ENCODE data around the gene EWSR1.

EWSR1 gene

GRCh38 chr22:29313576-29314466 lies 45.8 kb downstream of the EWSR1 start:
- H3K27me3 ChIP-seq (ENCODE audit: control insufficient read depth, low read length) = peaks cover 16% of the 10 kb centered on the region
- 0 out of 2 replicates have a peak, but pooled peaks cover 4% of the 10 kb centered on the region for H3F3A ChIP-seq (ENCODE audit: control insufficient read depth, insufficient read depth)
- H3K9me2 ChIP-seq (replicated peaks; ENCODE audit: control insufficient read depth, low read length) = no peaks in the 10 kb centered on the region
- H3K9me3 ChIP-seq (ENCODE audit: control insufficient read depth, insufficient read depth, low read length) = no peaks in the 10 kb centered on the region
- no peak overlapping the region for H3K4me3 ChIP-seq (ENCODE audit: low read length)
- H3K79me2 ChIP-seq (ENCODE audit: control insufficient read depth, low read length) = no peaks in the 10 kb centered on the region
- H3K4me1 ChIP-seq (ENCODE audit: control insufficient read depth, low read length) = 0 out of 2 replicates have a peak, but pooled peaks cover 2% of the 10 kb centered on the region
- no peaks in the 10 kb centered on the region for H4K20me1 ChIP-seq (ENCODE audit: control insufficient read depth, insufficient read depth, low read depth, low read length)
- no peaks in the 10 kb centered on the region for H3K36me3 ChIP-seq (ENCODE audit: control insufficient read depth, low read length)
- no peak overlapping the region for H3K4me2 ChIP-seq (ENCODE audit: low read length)
- no peak overlapping the region for H3K27ac ChIP-seq (ENCODE audit: low read depth, low read length)
- TF ChIP-seq CTCF (IDR thresholded peaks at IDR 0.05; ENCODE audit: low read depth, low read length, poor library complexity, severe bottlenecking) (no peak), EZH2phosphoT487 (IDR thresholded peaks at IDR 0.05; ENCODE audit: borderline replicate concordance, low read length) (no peak)

- Histone ChIP-seq H3K36me3 (ENCODE audit: control insufficient read depth, low read length) (no peaks in the 10 kb centered on the region), H3K9me3 (ENCODE audit: control insufficient read depth, insufficient read depth, low read length) (no peaks in the 10 kb centered on the region), H3K4me1 (ENCODE audit: control insufficient read depth, low read length) (0 out of 2 replicates have a peak, but pooled peaks cover 2% of the 10 kb centered on the region), H3K27ac (ENCODE audit: low read depth, low read length) (no peak overlapping the region), H3K79me2 (ENCODE audit: control insufficient read depth, low read length) (no peaks in the 10 kb centered on the region), H3K9me2 (replicated peaks; ENCODE audit: control insufficient read depth, low read length) (no peaks in the 10 kb centered on the region), H3K4me3 (ENCODE audit: low read length) (no peak overlapping the region), H4K20me1 (ENCODE audit: control insufficient read depth, insufficient read depth, low read depth, low read length) (no peaks in the 10 kb centered on the region), H3K4me2 (ENCODE audit: low read length) (no peak overlapping the region), H3F3A (ENCODE audit: control insufficient read depth, insufficient read depth) (0 out of 2 replicates have a peak, but pooled peaks cover 4% of the 10 kb centered on the region), H3K27me3 (ENCODE audit: control insufficient read depth, low read length) (peaks cover 16% of the 10 kb centered on the region)
- TF ChIP-seq EZH2phosphoT487 (IDR thresholded peaks at IDR 0.05; ENCODE audit: borderline replicate concordance, low read length) (no peak), CTCF (IDR thresholded peaks at IDR 0.05; ENCODE audit: low read depth, low read length, poor library complexity, severe bottlenecking) (no peak)
These were observed 46.6 kb downstream of the EWSR1 start for GRCh38 chr22:29314537-29315285.

- no peaks in the 10 kb centered on the region for H3K9me2 ChIP-seq (replicated peaks; ENCODE audit: control insufficient read depth, low read length)
- no peak within 1 kb of the TSS for H3K4me3 ChIP-seq (ENCODE audit: low read length)
- H4K20me1 ChIP-seq (ENCODE audit: control insufficient read depth, insufficient read depth, low read depth, low read length) = no peaks in the 10 kb centered on the region
- H3K27ac ChIP-seq (ENCODE audit: low read depth, low read length) = no peak within 1 kb of the TSS
- H3K4me1 ChIP-seq (ENCODE audit: control insufficient read depth, low read length) = peaks cover 4% of the 10 kb centered on the region
- H3F3A ChIP-seq (ENCODE audit: control insufficient read depth, insufficient read depth) = 0 out of 2 replicates have a peak, but pooled peaks cover 4% of the 10 kb centered on the region
- TF ChIP-seq EZH2phosphoT487 (IDR thresholded peaks at IDR 0.05; ENCODE audit: borderline replicate concordance, low read length) (no peak), CTCF (IDR thresholded peaks at IDR 0.05; ENCODE audit: low read depth, low read length, poor library complexity, severe bottlenecking) (no peak)
- H3K4me2 ChIP-seq (ENCODE audit: low read length) = no peak within 1 kb of the TSS
- no peaks in the 10 kb centered on the region for H3K9me3 ChIP-seq (ENCODE audit: control insufficient read depth, insufficient read depth, low read length)
- no peaks in the 10 kb centered on the region for H3K79me2 ChIP-seq (ENCODE audit: control insufficient read depth, low read length)
- H3K27me3 ChIP-seq (ENCODE audit: control insufficient read depth, low read length) = peaks cover 16% of the 10 kb centered on the region
- no peaks in the 10 kb centered on the region for H3K36me3 ChIP-seq (ENCODE audit: control insufficient read depth, low read length)
These were observed 47.4 kb downstream of the EWSR1 start, which contains the start of gene RASL10A for GRCh38 chr22:29315286-29316140. RASL10A (minus strand) TSS chr22:29315697; CDS start chr22:29315246, 451 bp downstream.
